SK-N-SH (cell line): Measurements from ENCODE around the gene SLCO2B1. TPM values are rescaled to one million over a fixed set of nuclear protein-coding genes. Genes with fewer than 3 reads are reported as not detected.

Experiments
- CTCF ChIA-PET: fragments of 300-600, 350-600 bp; formaldehyde crosslinking; extraction: SDS; loops from one replicate; lab custom pipeline; 2021; lab: Yijun Ruan, JAX
- POLR2A ChIA-PET: fragments of 350-600 bp; sonication (Branson Sonifier 250); formaldehyde crosslinking; extraction: SDS; loops from one replicate; lab custom pipeline; 2020; ENCODE audit warnings: antibody characterized with exemption, inconsistent platforms; lab: Yijun Ruan, JAX
- DNase-seq: peaks from one replicate; pipeline ENCODE4 v3.0.0; 2012
- H2AFZ ChIP-seq: fragments of 200-600 bp; sonication (generic); 2 replicates; pipeline ENCODE4 v1.8.1; 2016; ENCODE audit warnings: antibody characterized with exemption, mild to moderate bottlenecking, low read depth
- H3F3A ChIP-seq: fragments of 200-600 bp; sonication (generic); replicated peaks from 2 replicates; pipeline ENCODE3; 2016; ENCODE audit warnings: antibody characterized with exemption, mild to moderate bottlenecking; ENCODE audit not compliant: insufficient read depth
- H3K27ac ChIP-seq, 2 experiments: fragments of 200-500 bp in 1 of 2; fragments of 200-600 bp in 1 of 2; sonication (Bioruptor generic) in 1 of 2; sonication (generic), shearing (Covaris generic) in 1 of 2; 2 replicates each; pipeline versions ENCODE4 v1.5.1 to v1.6.1; 2014 to 2016; ENCODE audit warnings: low read depth in 2 of 2, inconsistent platforms in 1 of 2, low read length in 1 of 2, mild to moderate bottlenecking in 1 of 2, mixed read lengths in 1 of 2
- H3K27me3 ChIP-seq: fragments of 200-600 bp; sonication (generic), shearing (Covaris generic); 2 replicates; pipeline ENCODE4 v1.6.1; 2016; ENCODE audit warnings: mixed run types; ENCODE audit not compliant: insufficient read depth
- H3K36me3 ChIP-seq, 2 experiments: fragments of 200-500 bp in 1 of 2; fragments of 200-600 bp in 1 of 2; sonication (Bioruptor generic) in 1 of 2; sonication (generic) in 1 of 2; replicated peaks in 1 of 2; 2 replicates each; pipeline versions ENCODE3 to v1.5.1; 2014 to 2016; ENCODE audit warnings: low read length in 1 of 2, mild to moderate bottlenecking in 1 of 2; ENCODE audit not compliant: insufficient read depth in 2 of 2, control insufficient read depth in 1 of 2
- H3K4me1 ChIP-seq, 2 experiments: fragments of 200-500 bp in 1 of 2; fragments of 200-600 bp in 1 of 2; sonication (Bioruptor generic) in 1 of 2; sonication (generic), shearing (Covaris generic) in 1 of 2; 2 replicates each; pipeline versions ENCODE4 v1.5.1 to v1.6.1; 2014 to 2016; ENCODE audit warnings: low read depth in 1 of 2, low read length in 1 of 2, mixed run types in 1 of 2; ENCODE audit not compliant: insufficient read depth in 2 of 2, control insufficient read depth in 1 of 2
- H3K4me2 ChIP-seq: fragments of 200-600 bp; sonication (generic), shearing (Covaris generic); 2 replicates; pipeline ENCODE4 v1.6.1; 2017; ENCODE audit warnings: mixed run types
- H3K4me3 ChIP-seq, 2 experiments: fragments of 200-500 bp in 1 of 2; fragments of 200-600 bp in 1 of 2; sonication (Bioruptor generic) in 1 of 2; sonication (generic), shearing (Covaris generic) in 1 of 2; 2 replicates each; pipeline versions ENCODE4 v1.5.1 to v1.8.1; 2014 to 2016; ENCODE audit warnings: low read depth in 2 of 2, inconsistent platforms in 1 of 2, low read length in 1 of 2, mild to moderate bottlenecking in 1 of 2, mixed read lengths in 1 of 2, moderate library complexity in 1 of 2
- H3K79me2 ChIP-seq: fragments of 200-600 bp; sonication (generic); 2 replicates; pipeline ENCODE4 v1.8.1; 2017; ENCODE audit warnings: mild to moderate bottlenecking; ENCODE audit not compliant: insufficient read depth
- H3K9ac ChIP-seq: fragments of 200-600 bp; sonication (generic); 2 replicates; pipeline ENCODE4 v1.6.1; 2017; ENCODE audit warnings: mixed run types
- H3K9me2 ChIP-seq: fragments of 200-600 bp; sonication (generic); 2 replicates; pipeline ENCODE4 v1.6.1; 2017; ENCODE audit warnings: mixed run types
- H3K9me3 ChIP-seq: fragments of 200-600 bp; sonication (generic); 2 replicates; pipeline ENCODE4 v1.6.1; 2017; ENCODE audit warnings: mixed run types, mild to moderate bottlenecking, moderate library complexity
- H4K20me1 ChIP-seq: fragments of 200-600 bp; sonication (generic); 2 replicates; pipeline ENCODE4 v1.6.1; 2017; ENCODE audit warnings: mild to moderate bottlenecking, mixed run types; ENCODE audit not compliant: insufficient read depth
- FOSL2 ChIP-seq: IDR thresholded peaks from 2 replicates; pipeline ENCODE4 v1.4.0; 2012; ENCODE audit warnings: low read depth, mild to moderate bottlenecking, moderate library complexity, borderline replicate concordance
- FOXM1 ChIP-seq: IDR thresholded peaks from 2 replicates; pipeline ENCODE4 v1.4.0; 2012; ENCODE audit warnings: low read depth, mild to moderate bottlenecking
- GABPA ChIP-seq: IDR thresholded peaks from 2 replicates; pipeline ENCODE4 v1.4.0; 2012; ENCODE audit warnings: low read depth, mild to moderate bottlenecking
- GATA2 ChIP-seq: sonication (generic); formaldehyde crosslinking; IDR thresholded peaks from 2 replicates; pipeline ENCODE4 v1.5.0; 2020; ENCODE audit warnings: mild to moderate bottlenecking, missing genetic modification reagents
- JUND ChIP-seq: IDR thresholded peaks from 2 replicates; pipeline ENCODE4 v1.4.0; 2012
- POLR2AphosphoS5 ChIP-seq: IDR thresholded peaks from 2 replicates; pipeline ENCODE4 v1.6.1; 2012; ENCODE audit warnings: low read depth, low read length
- SIN3A ChIP-seq: IDR thresholded peaks from 2 replicates; pipeline ENCODE4 v1.6.1; 2012; ENCODE audit warnings: low read depth, mild to moderate bottlenecking, low read length, moderate library complexity, borderline replicate concordance
- SMC3 ChIP-seq: IDR thresholded peaks from 2 replicates; pipeline ENCODE4 v1.6.1; 2012; ENCODE audit warnings: low read depth, low read length, improper control_type of control experiment
- TCF12 ChIP-seq: IDR thresholded peaks from 2 replicates; pipeline ENCODE4 v1.4.0; 2012
- TEAD4 ChIP-seq: IDR thresholded peaks from 2 replicates; pipeline ENCODE4 v1.4.0; 2012; ENCODE audit warnings: mild to moderate bottlenecking, borderline replicate concordance; ENCODE audit not compliant: insufficient read depth
- YY1 ChIP-seq: IDR thresholded peaks from 2 replicates; pipeline ENCODE4 v1.4.0; 2012; ENCODE audit warnings: low read depth, mild to moderate bottlenecking
- WGBS: methylation state at CpG from one replicate; pipeline ENCODE4 v1.1.6; 2017; ENCODE audit warnings: low lambda C conversion rate; 5-methylcytosine and 5-hydroxymethylcytosine counted together
- polyA plus RNA-seq, 3 experiments: library from polyadenylated mRNA; depleted of rRNA; stranded (reverse); fragments of >200 nt; gene quantifications; 2 replicates each; pipeline ENCODE4 v1.2.3, GENCODE V29; 2012
- TF ChIP-seq, protein P1 (sequence below): fragments of 150-350 bp; IDR thresholded peaks from 2 replicates; pipeline ENCODE4 v1.6.1; 2016; ENCODE audit warnings: mild to moderate bottlenecking, low read depth, low read length
- TF ChIP-seq, protein P2 (sequence below): fragments of 150-350 bp; IDR thresholded peaks from 2 replicates; pipeline ENCODE4 v1.6.1; 2017; ENCODE audit warnings: antibody characterized with exemption, low read length, low read depth, borderline replicate concordance
- TF ChIP-seq, protein P3 (sequence below): IDR thresholded peaks from 2 replicates; pipeline ENCODE4 v1.4.0; 2012; ENCODE audit warnings: low read depth, borderline replicate concordance
- TF ChIP-seq, protein P4 (sequence below): IDR thresholded peaks from 2 replicates; pipeline ENCODE4 v1.4.0; 2012; ENCODE audit warnings: low read depth, borderline replicate concordance
- TF ChIP-seq, protein P5 (sequence below): IDR thresholded peaks from 2 replicates; pipeline ENCODE4; 2012

The SLCO2B1 gene
- polyA plus RNA-seq, 1 of the 3 experiments (the other 2 are of a cell fraction), result 0.18 TPM

DNA sequence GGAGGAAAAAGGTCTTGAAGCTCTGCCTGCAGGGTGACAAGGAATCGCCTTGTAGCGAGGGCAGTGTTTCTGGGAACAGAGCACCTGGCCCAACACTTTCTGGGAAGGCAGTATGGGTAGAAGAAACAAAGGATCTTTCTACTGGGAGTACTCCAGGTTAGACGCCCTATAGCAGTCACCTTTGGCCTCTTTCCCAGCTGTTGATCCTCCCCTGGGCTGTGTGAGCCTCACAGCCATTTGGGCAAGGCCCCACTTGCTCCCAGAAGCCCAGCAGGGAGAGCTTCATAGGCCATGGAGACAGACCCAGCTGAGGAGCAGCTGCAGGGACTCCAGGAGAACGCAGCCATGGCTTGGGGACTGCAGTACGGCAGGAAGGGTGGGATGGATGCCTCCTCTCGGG, 1.2 kb downstream of the SLCO2B1 start:
- CTCF ChIA-PET, result interaction anchor here (7.4 to 25.0 kb wide), 3 partner anchors 10 to 93 kb away, joined by 76 to 1115 read pairs (median 630); partner anchors contain the start of gene TPBGL
- no peaks in the 10 kb centered on the region for H3F3A ChIP-seq
- no peak overlapping the region for H3K4me3 ChIP-seq
- H2AFZ ChIP-seq, result no peak overlapping the region
- no peaks in the 10 kb centered on the region for H3K9me3 ChIP-seq
- TF ChIP-seq, protein P1, sequence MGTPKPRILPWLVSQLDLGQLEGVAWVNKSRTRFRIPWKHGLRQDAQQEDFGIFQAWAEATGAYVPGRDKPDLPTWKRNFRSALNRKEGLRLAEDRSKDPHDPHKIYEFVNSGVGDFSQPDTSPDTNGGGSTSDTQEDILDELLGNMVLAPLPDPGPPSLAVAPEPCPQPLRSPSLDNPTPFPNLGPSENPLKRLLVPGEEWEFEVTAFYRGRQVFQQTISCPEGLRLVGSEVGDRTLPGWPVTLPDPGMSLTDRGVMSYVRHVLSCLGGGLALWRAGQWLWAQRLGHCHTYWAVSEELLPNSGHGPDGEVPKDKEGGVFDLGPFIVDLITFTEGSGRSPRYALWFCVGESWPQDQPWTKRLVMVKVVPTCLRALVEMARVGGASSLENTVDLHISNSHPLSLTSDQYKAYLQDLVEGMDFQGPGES, result no peak
- TF ChIP-seq JUND (no peak), SIN3A (no peak), TEAD4 (no peak), TCF12 (no peak), FOXM1 (no peak), GATA2 (no peak), YY1 (no peak)
- TF ChIP-seq, protein P2, sequence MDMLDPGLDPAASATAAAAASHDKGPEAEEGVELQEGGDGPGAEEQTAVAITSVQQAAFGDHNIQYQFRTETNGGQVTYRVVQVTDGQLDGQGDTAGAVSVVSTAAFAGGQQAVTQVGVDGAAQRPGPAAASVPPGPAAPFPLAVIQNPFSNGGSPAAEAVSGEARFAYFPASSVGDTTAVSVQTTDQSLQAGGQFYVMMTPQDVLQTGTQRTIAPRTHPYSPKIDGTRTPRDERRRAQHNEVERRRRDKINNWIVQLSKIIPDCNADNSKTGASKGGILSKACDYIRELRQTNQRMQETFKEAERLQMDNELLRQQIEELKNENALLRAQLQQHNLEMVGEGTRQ, result no peak
- TF ChIP-seq, protein P3, sequence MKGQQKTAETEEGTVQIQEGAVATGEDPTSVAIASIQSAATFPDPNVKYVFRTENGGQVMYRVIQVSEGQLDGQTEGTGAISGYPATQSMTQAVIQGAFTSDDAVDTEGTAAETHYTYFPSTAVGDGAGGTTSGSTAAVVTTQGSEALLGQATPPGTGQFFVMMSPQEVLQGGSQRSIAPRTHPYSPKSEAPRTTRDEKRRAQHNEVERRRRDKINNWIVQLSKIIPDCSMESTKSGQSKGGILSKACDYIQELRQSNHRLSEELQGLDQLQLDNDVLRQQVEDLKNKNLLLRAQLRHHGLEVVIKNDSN, result no peak
- H3K79me2 ChIP-seq, result no peaks in the 10 kb centered on the region
- H3K9ac ChIP-seq, result no peak overlapping the region
- peaks cover 0 to 9% of the 10 kb centered on the region in 2 experiments; a peak in 1 of 4 replicates for H3K4me1 ChIP-seq
- 55% methylated on average over 4 of the region's 6 CpGs for WGBS
- no peak for DNase-seq
- H3K4me2 ChIP-seq, result no peak overlapping the region
- H3K9me2 ChIP-seq, result no peaks in the 10 kb centered on the region
- no peak overlapping the region for H3K27ac ChIP-seq
- POLR2A ChIA-PET, result no interaction called here
- no peaks in the 10 kb centered on the region for H3K36me3 ChIP-seq
- 0 out of 2 replicates have a peak, but pooled peaks cover 8% of the 10 kb centered on the region for H3K27me3 ChIP-seq
- no peaks in the 10 kb centered on the region for H4K20me1 ChIP-seq

DNA sequence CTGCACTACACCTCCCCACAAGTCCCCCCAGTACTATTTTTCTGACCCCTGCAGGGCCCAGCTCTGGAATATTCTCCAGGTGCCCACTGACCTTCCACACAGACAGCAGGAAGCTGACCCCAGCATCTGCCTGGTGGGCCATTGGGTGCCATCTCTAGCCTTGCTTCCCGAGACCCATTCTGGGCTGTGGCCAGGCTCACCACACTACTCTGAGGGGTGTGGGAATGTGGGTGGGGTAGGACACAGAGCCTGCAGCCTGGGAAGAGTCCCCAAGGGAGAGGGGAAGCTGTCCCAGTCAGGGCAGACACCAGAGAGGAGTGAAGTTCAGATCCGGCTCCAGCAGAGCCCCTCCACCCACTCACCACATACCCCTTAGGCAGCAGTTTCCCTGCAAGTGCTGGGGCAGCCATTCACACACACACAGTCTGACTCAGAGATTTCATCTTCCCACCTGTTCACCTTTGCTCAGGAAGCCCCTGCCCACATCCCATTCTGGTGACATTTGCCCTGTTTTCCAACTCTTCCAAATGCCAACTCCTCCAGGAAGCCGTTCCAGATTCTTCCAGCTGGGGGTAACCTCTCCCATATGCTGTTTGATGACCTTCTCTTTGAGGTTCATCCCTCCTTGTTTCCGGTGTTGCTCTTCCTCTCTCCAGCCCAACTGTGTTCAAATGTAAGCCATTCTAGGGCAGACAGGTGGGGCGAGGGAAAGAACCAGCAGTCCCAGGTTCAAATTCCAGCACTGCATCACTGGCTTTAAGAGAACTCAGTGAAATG, 1.9 kb downstream of the SLCO2B1 start:
- 0 out of 2 replicates have a peak, but pooled peaks cover 8% of the 10 kb centered on the region for H3K27me3 ChIP-seq
- CTCF ChIA-PET, result interaction anchor here (1.2 to 25.0 kb wide), 4 partner anchors 10 to 223 kb away, joined by 3 to 1115 read pairs (median 353); partner anchors contain the start of gene TPBGL
- WGBS, result 70% methylated on average over 4 of the region's 5 CpGs
- TF ChIP-seq, protein P2, result no peak
- TF ChIP-seq, protein P1, result no peak
- TF ChIP-seq FOSL2 (no peak), GABPA (no peak), YY1 (no peak), FOXM1 (no peak), POLR2AphosphoS5 (no peak), SMC3 (no peak)
- TF ChIP-seq, protein P4, sequence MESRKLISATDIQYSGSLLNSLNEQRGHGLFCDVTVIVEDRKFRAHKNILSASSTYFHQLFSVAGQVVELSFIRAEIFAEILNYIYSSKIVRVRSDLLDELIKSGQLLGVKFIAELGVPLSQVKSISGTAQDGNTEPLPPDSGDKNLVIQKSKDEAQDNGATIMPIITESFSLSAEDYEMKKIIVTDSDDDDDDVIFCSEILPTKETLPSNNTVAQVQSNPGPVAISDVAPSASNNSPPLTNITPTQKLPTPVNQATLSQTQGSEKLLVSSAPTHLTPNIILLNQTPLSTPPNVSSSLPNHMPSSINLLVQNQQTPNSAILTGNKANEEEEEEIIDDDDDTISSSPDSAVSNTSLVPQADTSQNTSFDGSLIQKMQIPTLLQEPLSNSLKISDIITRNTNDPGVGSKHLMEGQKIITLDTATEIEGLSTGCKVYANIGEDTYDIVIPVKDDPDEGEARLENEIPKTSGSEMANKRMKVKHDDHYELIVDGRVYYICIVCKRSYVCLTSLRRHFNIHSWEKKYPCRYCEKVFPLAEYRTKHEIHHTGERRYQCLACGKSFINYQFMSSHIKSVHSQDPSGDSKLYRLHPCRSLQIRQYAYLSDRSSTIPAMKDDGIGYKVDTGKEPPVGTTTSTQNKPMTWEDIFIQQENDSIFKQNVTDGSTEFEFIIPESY, result no peak
- TF ChIP-seq, protein P3, result no peak
- TF ChIP-seq, protein P5, sequence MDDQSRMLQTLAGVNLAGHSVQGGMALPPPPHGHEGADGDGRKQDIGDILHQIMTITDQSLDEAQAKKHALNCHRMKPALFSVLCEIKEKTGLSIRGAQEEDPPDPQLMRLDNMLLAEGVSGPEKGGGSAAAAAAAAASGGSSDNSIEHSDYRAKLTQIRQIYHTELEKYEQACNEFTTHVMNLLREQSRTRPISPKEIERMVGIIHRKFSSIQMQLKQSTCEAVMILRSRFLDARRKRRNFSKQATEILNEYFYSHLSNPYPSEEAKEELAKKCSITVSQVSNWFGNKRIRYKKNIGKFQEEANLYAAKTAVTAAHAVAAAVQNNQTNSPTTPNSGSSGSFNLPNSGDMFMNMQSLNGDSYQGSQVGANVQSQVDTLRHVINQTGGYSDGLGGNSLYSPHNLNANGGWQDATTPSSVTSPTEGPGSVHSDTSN, result no peak

More for the DNA sequence above, 1.9 kb downstream of the SLCO2B1 start:
- Histone ChIP-seq H3K27ac (no peak overlapping the region), H3K9me3 (no peaks in the 10 kb centered on the region), H2AFZ (no peak overlapping the region), H3K9ac (no peak overlapping the region), H3K36me3 (no peaks in the 10 kb centered on the region), H3K4me2 (no peak overlapping the region), H3K4me1 (peaks cover 0 to 2% of the 10 kb centered on the region in 2 experiments; a peak in 1 of 4 replicates), H3F3A (no peaks in the 10 kb centered on the region), H3K9me2 (no peaks in the 10 kb centered on the region), H3K79me2 (no peaks in the 10 kb centered on the region), H3K4me3 (no peak overlapping the region), H4K20me1 (no peaks in the 10 kb centered on the region)
- DNase-seq, result no peak
- POLR2A ChIA-PET, result no interaction called here
